SK-N-SH (cell line): ENCODE data around the gene ZNF620. TPM values are rescaled to one million over a fixed set of nuclear protein-coding genes. Genes with fewer than 3 reads are reported as not detected.
"Not testable (repeated sequence)": the region's sequence is repeated elsewhere in the genome, so short reads cannot be mapped to it uniquely, and the experiment has no call there.

Experiments used
- CTCF ChIA-PET: fragments of 300-600, 350-600 bp; formaldehyde crosslinking; extraction: SDS; loops from one replicate; lab custom pipeline; 2021; lab: Yijun Ruan, JAX
- POLR2A ChIA-PET: fragments of 350-600 bp; sonication (Branson Sonifier 250); formaldehyde crosslinking; extraction: SDS; loops from one replicate; lab custom pipeline; 2020; ENCODE audit warnings: antibody characterized with exemption, inconsistent platforms; lab: Yijun Ruan, JAX
- DNase-seq: peaks from one replicate; pipeline ENCODE4 v3.0.0; 2012
- H2AFZ ChIP-seq: fragments of 200-600 bp; sonication (generic); 2 replicates; pipeline ENCODE4 v1.8.1; 2016; ENCODE audit warnings: antibody characterized with exemption, mild to moderate bottlenecking, low read depth
- H3F3A ChIP-seq: fragments of 200-600 bp; sonication (generic); replicated peaks from 2 replicates; pipeline ENCODE3; 2016; ENCODE audit warnings: antibody characterized with exemption, mild to moderate bottlenecking; ENCODE audit not compliant: insufficient read depth
- H3K27ac ChIP-seq, 2 experiments: fragments of 200-500 bp in 1 of 2; fragments of 200-600 bp in 1 of 2; sonication (Bioruptor generic) in 1 of 2; sonication (generic), shearing (Covaris generic) in 1 of 2; 2 replicates each; pipeline versions ENCODE4 v1.5.1 to v1.6.1; 2014 to 2016; ENCODE audit warnings: low read depth in 2 of 2, inconsistent platforms in 1 of 2, low read length in 1 of 2, mild to moderate bottlenecking in 1 of 2, mixed read lengths in 1 of 2
- H3K27me3 ChIP-seq: fragments of 200-600 bp; sonication (generic), shearing (Covaris generic); 2 replicates; pipeline ENCODE4 v1.6.1; 2016; ENCODE audit warnings: mixed run types; ENCODE audit not compliant: insufficient read depth
- H3K36me3 ChIP-seq, 2 experiments: fragments of 200-500 bp in 1 of 2; fragments of 200-600 bp in 1 of 2; sonication (Bioruptor generic) in 1 of 2; sonication (generic) in 1 of 2; replicated peaks in 1 of 2; 2 replicates each; pipeline versions ENCODE3 to v1.5.1; 2014 to 2016; ENCODE audit warnings: low read length in 1 of 2, mild to moderate bottlenecking in 1 of 2; ENCODE audit not compliant: insufficient read depth in 2 of 2, control insufficient read depth in 1 of 2
- H3K4me1 ChIP-seq, 2 experiments: fragments of 200-500 bp in 1 of 2; fragments of 200-600 bp in 1 of 2; sonication (Bioruptor generic) in 1 of 2; sonication (generic), shearing (Covaris generic) in 1 of 2; 2 replicates each; pipeline versions ENCODE4 v1.5.1 to v1.6.1; 2014 to 2016; ENCODE audit warnings: low read depth in 1 of 2, low read length in 1 of 2, mixed run types in 1 of 2; ENCODE audit not compliant: insufficient read depth in 2 of 2, control insufficient read depth in 1 of 2
- H3K4me2 ChIP-seq: fragments of 200-600 bp; sonication (generic), shearing (Covaris generic); 2 replicates; pipeline ENCODE4 v1.6.1; 2017; ENCODE audit warnings: mixed run types
- H3K4me3 ChIP-seq, 2 experiments: fragments of 200-500 bp in 1 of 2; fragments of 200-600 bp in 1 of 2; sonication (Bioruptor generic) in 1 of 2; sonication (generic), shearing (Covaris generic) in 1 of 2; 2 replicates each; pipeline versions ENCODE4 v1.5.1 to v1.8.1; 2014 to 2016; ENCODE audit warnings: low read depth in 2 of 2, inconsistent platforms in 1 of 2, low read length in 1 of 2, mild to moderate bottlenecking in 1 of 2, mixed read lengths in 1 of 2, moderate library complexity in 1 of 2
- H3K79me2 ChIP-seq: fragments of 200-600 bp; sonication (generic); 2 replicates; pipeline ENCODE4 v1.8.1; 2017; ENCODE audit warnings: mild to moderate bottlenecking; ENCODE audit not compliant: insufficient read depth
- H3K9ac ChIP-seq: fragments of 200-600 bp; sonication (generic); 2 replicates; pipeline ENCODE4 v1.6.1; 2017; ENCODE audit warnings: mixed run types
- H3K9me2 ChIP-seq: fragments of 200-600 bp; sonication (generic); 2 replicates; pipeline ENCODE4 v1.6.1; 2017; ENCODE audit warnings: mixed run types
- H3K9me3 ChIP-seq: fragments of 200-600 bp; sonication (generic); 2 replicates; pipeline ENCODE4 v1.6.1; 2017; ENCODE audit warnings: mixed run types, mild to moderate bottlenecking, moderate library complexity
- H4K20me1 ChIP-seq: fragments of 200-600 bp; sonication (generic); 2 replicates; pipeline ENCODE4 v1.6.1; 2017; ENCODE audit warnings: mild to moderate bottlenecking, mixed run types; ENCODE audit not compliant: insufficient read depth
- CHD2 ChIP-seq: fragments of 150-350 bp; IDR thresholded peaks from 2 replicates; pipeline ENCODE4 v1.6.1; 2018; ENCODE audit warnings: low read length; ENCODE audit not compliant: partially characterized antibody
- EP300 ChIP-seq, 2 experiments: IDR thresholded peaks; 2 replicates each; pipeline versions ENCODE4 v1.4.0 to v1.6.1; 2012; ENCODE audit warnings: borderline replicate concordance in 1 of 2, low read depth in 1 of 2, low read length in 1 of 2
- EZH2phosphoT487 ChIP-seq: fragments of 200-600 bp; sonication (generic); IDR thresholded peaks from 2 replicates; pipeline ENCODE4 v1.6.1; 2017; ENCODE audit warnings: low read depth, mixed run types, mild to moderate bottlenecking, antibody characterized with exemption, moderate library complexity, borderline replicate concordance
- FOXJ3 ChIP-seq: sonication (generic); formaldehyde crosslinking; IDR thresholded peaks from 2 replicates; pipeline ENCODE4 v1.5.1; 2020; ENCODE audit warnings: mild to moderate bottlenecking, missing genetic modification reagents
- GATA2 ChIP-seq: sonication (generic); formaldehyde crosslinking; IDR thresholded peaks from 2 replicates; pipeline ENCODE4 v1.5.0; 2020; ENCODE audit warnings: mild to moderate bottlenecking, missing genetic modification reagents
- IRF3 ChIP-seq: fragments of 150-350 bp; IDR thresholded peaks from 2 replicates; pipeline ENCODE4 v1.6.1; 2016; ENCODE audit warnings: mild to moderate bottlenecking, low read depth, low read length
- JUND ChIP-seq: IDR thresholded peaks from 2 replicates; pipeline ENCODE4 v1.4.0; 2012
- MAX ChIP-seq: IDR thresholded peaks from 2 replicates; pipeline ENCODE4 v1.4.0; 2012; ENCODE audit warnings: low read depth
- MEF2A ChIP-seq: IDR thresholded peaks from 2 replicates; pipeline ENCODE4 v1.4.0; 2012; ENCODE audit warnings: low read depth, borderline replicate concordance
- NFIC ChIP-seq: IDR thresholded peaks from 2 replicates; pipeline ENCODE4 v1.4.0; 2012; ENCODE audit warnings: borderline replicate concordance
- PBX3 ChIP-seq: IDR thresholded peaks from 2 replicates; pipeline ENCODE4; 2012
- POLR2AphosphoS5 ChIP-seq: IDR thresholded peaks from 2 replicates; pipeline ENCODE4 v1.6.1; 2012; ENCODE audit warnings: low read depth, low read length
- RCOR1 ChIP-seq: fragments of 150-350 bp; IDR thresholded peaks from 2 replicates; pipeline ENCODE4 v1.6.1; 2017; ENCODE audit warnings: antibody characterized with exemption, low read length
- REST ChIP-seq: IDR thresholded peaks from 2 replicates; pipeline ENCODE4 v1.6.1; 2012; ENCODE audit warnings: mild to moderate bottlenecking, low read depth, low read length, moderate library complexity
- RFX5 ChIP-seq: IDR thresholded peaks from 2 replicates; pipeline ENCODE4 v1.6.1; 2012; ENCODE audit warnings: mild to moderate bottlenecking, improper control_type of control experiment, low read length
- RXRA ChIP-seq: IDR thresholded peaks from 2 replicates; pipeline ENCODE4 v1.4.0; 2012; ENCODE audit warnings: low read depth, mild to moderate bottlenecking, borderline replicate concordance
- TAF1 ChIP-seq: IDR thresholded peaks from 2 replicates; pipeline ENCODE4 v1.6.1; 2012; ENCODE audit warnings: low read depth, mild to moderate bottlenecking, low read length, moderate library complexity, borderline replicate concordance
- TCF12 ChIP-seq: IDR thresholded peaks from 2 replicates; pipeline ENCODE4 v1.4.0; 2012
- USF2 ChIP-seq: fragments of 150-350 bp; IDR thresholded peaks from 2 replicates; pipeline ENCODE4 v1.6.1; 2017; ENCODE audit warnings: antibody characterized with exemption, low read length, low read depth, borderline replicate concordance
- ZBTB33 ChIP-seq: IDR thresholded peaks from 2 replicates; pipeline ENCODE4 v1.4.0; 2012; ENCODE audit warnings: low read depth, borderline replicate concordance
- WGBS: methylation state at CpG from one replicate; pipeline ENCODE4 v1.1.6; 2017; ENCODE audit warnings: low lambda C conversion rate; 5-methylcytosine and 5-hydroxymethylcytosine counted together
- polyA plus RNA-seq, 3 experiments: library from polyadenylated mRNA; depleted of rRNA; stranded (reverse); fragments of >200 nt; gene quantifications; 2 replicates each; pipeline ENCODE4 v1.2.3, GENCODE V29; 2012

Gene ZNF620
- polyA plus RNA-seq, 1 of the 3 experiments (the other 2 are of a cell fraction): 2.0 TPM

- no peaks in the 10 kb centered on the region for H3K27me3 ChIP-seq
- peaks cover 4% of the 10 kb centered on the region for H3F3A ChIP-seq
- no peak overlapping the region for H3K9ac ChIP-seq
- POLR2A ChIA-PET: no interaction called here
- H3K4me3 ChIP-seq: no peak overlapping the region
- TF ChIP-seq ZBTB33: no peak
- no peak for TF ChIP-seq PBX3
- TF ChIP-seq IRF3: no peak
- no peak for TF ChIP-seq RXRA
- no peak for TF ChIP-seq EZH2phosphoT487
- no peak for TF ChIP-seq TAF1
- no peak for TF ChIP-seq REST
- TF ChIP-seq MEF2A: no peak
- TF ChIP-seq POLR2AphosphoS5: no peak
- TF ChIP-seq RCOR1: no peak
- no peak for TF ChIP-seq EP300 (IDR thresholded peaks at IDR 0.05; ENCODE audit: borderline replicate concordance in 1 of 2, low read depth in 1 of 2, low read length in 1 of 2)
- no peak for TF ChIP-seq JUND
- TF ChIP-seq USF2: no peak
- TF ChIP-seq GATA2 (CRISPR knock-in tag): no peak
- TF ChIP-seq NFIC: no peak
- no peak for TF ChIP-seq RFX5
- no peak for TF ChIP-seq CHD2
- TF ChIP-seq TCF12: no peak
- TF ChIP-seq FOXJ3 (CRISPR knock-in tag): no peak
- TF ChIP-seq MAX: no peak
- no peaks in the 10 kb centered on the region for H3K79me2 ChIP-seq
- H3K4me1 ChIP-seq: no peaks in the 10 kb centered on the region
- WGBS: 75% methylated on average over 7 of the region's 7 CpGs
- H4K20me1 ChIP-seq: no peaks in the 10 kb centered on the region
- no peak overlapping the region for H2AFZ ChIP-seq
- CTCF ChIA-PET: no interaction called here
- H3K36me3 ChIP-seq: no peaks in the 10 kb centered on the region
- no peaks in the 10 kb centered on the region for H3K9me2 ChIP-seq
- no peak overlapping the region for H3K27ac ChIP-seq
- no peak overlapping the region for H3K4me2 ChIP-seq
- no peak for DNase-seq
- no peaks in the 10 kb centered on the region for H3K9me3 ChIP-seq
Observed at GRCh38 chr3:40557575-40558161, 51.8 kb downstream of the ZNF620 start.

- H2AFZ ChIP-seq, CTCF ChIA-PET, H3K27me3 ChIP-seq, H3K4me3 ChIP-seq, H4K20me1 ChIP-seq, H3K79me2 ChIP-seq, H3K4me2 ChIP-seq, H3K36me3 ChIP-seq, H3K9me3 ChIP-seq, DNase-seq, POLR2A ChIA-PET, H3K9me2 ChIP-seq, H3K27ac ChIP-seq, H3K4me1 ChIP-seq, H3K9ac ChIP-seq, H3F3A ChIP-seq: not testable (repeated sequence)
- WGBS: 87% methylated on average over 9 of the region's 9 CpGs
Observed at GRCh38 chr3:40562482-40562881, 56.6 kb downstream of the ZNF620 start.
